ENCODE measurements around the gene CYB5R4.
A peak's percentile ranks its signal among the peaks of the same experiment; 100 is the strongest.
"Not testable (repeated sequence)": the region's sequence is repeated elsewhere in the genome, so short reads cannot be mapped to it uniquely, and the experiment has no call there.

The CYB5R4 gene

GRCh38 chr6:83914953-83915352 lies 55.5 kb downstream of the CYB5R4 start:
- no peak for FAIRE-seq

- FAIRE-seq, result no peak
Observed at GRCh38 chr6:83917001-83917400, 57.5 kb downstream of the CYB5R4 start.

- no peak for FAIRE-seq
Observed at GRCh38 chr6:83920017-83920416, 60.5 kb downstream of the CYB5R4 start.

- no peak for FAIRE-seq
Observed at GRCh38 chr6:83921315-83921714, 61.8 kb downstream of the CYB5R4 start.

- no peak for FAIRE-seq
Observed at GRCh38 chr6:83927470-83927869, 68.0 kb downstream of the CYB5R4 start.

- FAIRE-seq, result no peak
Observed at GRCh38 chr6:83928286-83928685, 68.8 kb downstream of the CYB5R4 start.

GRCh38 chr6:83946201-83946833 lies 86.8 kb downstream of the CYB5R4 start:
- FAIRE-seq, result not testable (repeated sequence)

GRCh38 chr6:83947983-83948382 lies 88.5 kb downstream of the CYB5R4 start:
- not testable (repeated sequence) for FAIRE-seq

GRCh38 chr6:83948851-83949250 lies 89.4 kb downstream of the CYB5R4 start:
- no peak for FAIRE-seq

GRCh38 chr6:83951423-83951822 lies 91.9 kb downstream of the CYB5R4 start:
- FAIRE-seq, result not testable (repeated sequence)

GRCh38 chr6:83952830-83953229 lies 93.3 kb downstream of the CYB5R4 start:
- no peak for FAIRE-seq

GRCh38 chr6:83954371-83954770 lies 94.9 kb downstream of the CYB5R4 start:
- no peak for FAIRE-seq

GRCh38 chr6:83958241-83958685 lies 98.8 kb downstream of the CYB5R4 start:
- no peak for FAIRE-seq

- no peak for FAIRE-seq
Observed at GRCh38 chr6:83960664-83961063, 101.2 kb downstream of the CYB5R4 start.

GRCh38 chr6:83962582-83962981 lies 103.1 kb downstream of the CYB5R4 start:
- no peak for FAIRE-seq

GRCh38 chr6:83966539-83966938 lies 107.0 kb downstream of the CYB5R4 start:
- FAIRE-seq, result no peak

GRCh38 chr6:83970582-83970981 lies 111.1 kb downstream of the CYB5R4 start:
- FAIRE-seq, result peak; percentile 70

GRCh38 chr6:83974409-83975050 lies 115.0 kb downstream of the CYB5R4 start:
- no peak for FAIRE-seq

- no peak for FAIRE-seq
Observed at GRCh38 chr6:83976037-83976755, 116.7 kb downstream of the CYB5R4 start.

- no peak for FAIRE-seq
Observed at GRCh38 chr6:83976871-83977270, 117.4 kb downstream of the CYB5R4 start.

- FAIRE-seq, result no peak
Observed at GRCh38 chr6:83978324-83978734, 118.8 kb downstream of the CYB5R4 start.

- no peak for FAIRE-seq
Observed at GRCh38 chr6:83978997-83979396, 119.5 kb downstream of the CYB5R4 start.

- no peak for FAIRE-seq
Observed at GRCh38 chr6:83984411-83984810, 124.9 kb downstream of the CYB5R4 start.

- no peak for FAIRE-seq
Observed at GRCh38 chr6:83985308-83985713, 125.8 kb downstream of the CYB5R4 start.
